NCI-H1092 (cell line): ENCODE results near the gene TMC4.

Experiments
- DNase-seq: peaks from one replicate; lab custom pipeline; 2025; lab: John Stamatoyannopoulos, UW

The TMC4 gene

GRCh38 chr19:54129617-54129996, 43.4 kb downstream of the TMC4 start:
- DNase-seq: no peak

- DNase-seq: no peak
Observed at GRCh38 chr19:54128796-54129616, 44.0 kb downstream of the TMC4 start.

GRCh38 chr19:54128441-54128725, 44.6 kb downstream of the TMC4 start:
- no peak for DNase-seq

- no peak for DNase-seq
Observed at GRCh38 chr19:54127688-54128440, 45.1 kb downstream of the TMC4 start.

- no peak for DNase-seq
Observed at GRCh38 chr19:54125713-54126112, 47.2 kb downstream of the TMC4 start.

GRCh38 chr19:54124393-54124792, 48.6 kb downstream of the TMC4 start:
- no peak for DNase-seq

GRCh38 chr19:54123682-54124081, 49.3 kb downstream of the TMC4 start:
- DNase-seq: no peak

- no peak for DNase-seq
Observed at GRCh38 chr19:54121259-54121658, 51.7 kb downstream of the TMC4 start.

- peak; percentile 94 for DNase-seq
Observed at GRCh38 chr19:54115109-54116063, 57.6 kb downstream of the TMC4 start, which contains the start of the genes PRPF31 and TFPT. TSS of gene PRPF31 (plus strand) at chr19:54115754. CDS start at chr19:54118279, 2,525 bp downstream. TSS of gene TFPT (minus strand) at chr19:54115657. CDS start at chr19:54115269, 388 bp downstream.

- DNase-seq: no peak
Observed at GRCh38 chr19:54114340-54115108, 58.4 kb downstream of the TMC4 start.
